Keratinocyte (primary cell): ENCODE measurements around the gene PTCD2. TPM values are rescaled to one million over a fixed set of nuclear protein-coding genes. Genes with fewer than 3 reads are reported as not detected.

Source experiments
- DNase-seq: peaks from one replicate; pipeline ENCODE4 v3.0.0-alpha.2; 2011; ENCODE audit warnings: low read depth, missing footprints, low spot score
- FAIRE-seq: peaks from 2 replicates; lab custom pipeline; 2011; peaks lifted over from hg19 to GRCh38; lab: Jason Lieb, UNC
- H2AFZ ChIP-seq: 2 replicates; pipeline ENCODE4 v1.6.0; 2012; ENCODE audit warnings: low read length, control low read depth, inconsistent platforms; ENCODE audit not compliant: control insufficient read depth
- H3K27ac ChIP-seq: 2 replicates; pipeline ENCODE4 v1.5.1; 2011; ENCODE audit warnings: low read length; ENCODE audit not compliant: control insufficient read depth, insufficient read depth
- H3K27me3 ChIP-seq: 3 replicates; pipeline ENCODE4 v1.6.0; 2011; ENCODE audit warnings: low read length; ENCODE audit not compliant: control insufficient read depth, insufficient read depth; ENCODE audit errors: extremely low read depth
- H3K36me3 ChIP-seq, 2 experiments: 2 replicates in 1 of 2; 3 replicates in 1 of 2; pipeline ENCODE4 v1.5.1; 2011; ENCODE audit warnings: low read length in 2 of 2, mild to moderate bottlenecking in 1 of 2; ENCODE audit not compliant: control insufficient read depth in 2 of 2, insufficient read depth in 2 of 2; ENCODE audit errors: extremely low read depth in 1 of 2
- H3K4me1 ChIP-seq: 3 replicates; pipeline ENCODE4 v1.5.1; 2011; ENCODE audit warnings: low read length; ENCODE audit not compliant: control insufficient read depth, insufficient read depth; ENCODE audit errors: extremely low read depth
- H3K4me2 ChIP-seq: 3 replicates; pipeline ENCODE4 v1.6.0; 2011; ENCODE audit warnings: low read depth, low read length; ENCODE audit not compliant: control insufficient read depth, insufficient read depth; ENCODE audit errors: extremely low read depth
- H3K4me3 ChIP-seq, 3 experiments: fragments of 200-600 bp in 1 of 3; sonication (generic) in 1 of 3; 2 replicates in 2 of 3; 3 replicates in 1 of 3; pipeline ENCODE4 v1.5.1; 2011 to 2016; ENCODE audit warnings: low read length in 3 of 3, mild to moderate bottlenecking in 3 of 3, control low read depth in 2 of 3, inconsistent platforms in 1 of 3, low read depth in 1 of 3, mixed read lengths in 1 of 3, mixed run types in 1 of 3, moderate library complexity in 1 of 3; ENCODE audit not compliant: control insufficient read depth in 2 of 3, insufficient read depth in 2 of 3; ENCODE audit errors: extremely low read depth in 1 of 3
- H3K79me2 ChIP-seq: 2 replicates; pipeline ENCODE4 v1.6.0; 2012; ENCODE audit warnings: low read length; ENCODE audit not compliant: control insufficient read depth, insufficient read depth
- H3K9ac ChIP-seq: 3 replicates; pipeline ENCODE4 v1.6.0; 2011; ENCODE audit warnings: low read length; ENCODE audit not compliant: control insufficient read depth, insufficient read depth; ENCODE audit errors: extremely low read depth
- H3K9me1 ChIP-seq: 3 replicates; pipeline ENCODE4 v1.6.0; 2011; ENCODE audit warnings: low read length; ENCODE audit not compliant: control insufficient read depth, insufficient read depth; ENCODE audit errors: extremely low read depth
- H3K9me3 ChIP-seq: 2 replicates; pipeline ENCODE4 v1.5.1; 2012; ENCODE audit warnings: low read depth, low read length; ENCODE audit not compliant: control insufficient read depth
- H4K20me1 ChIP-seq: 3 replicates; pipeline ENCODE4 v1.6.0; 2011; ENCODE audit warnings: low read length; ENCODE audit not compliant: control insufficient read depth, insufficient read depth; ENCODE audit errors: extremely low read depth
- CTCF ChIP-seq, 3 experiments: IDR thresholded peaks in 1 of 3; conservative IDR thresholded peaks in 1 of 3; optimal IDR thresholded peaks in 1 of 3; 2 replicates in 2 of 3; 3 replicates in 1 of 3; pipeline versions ENCODE3 to v1.5.1; 2011; ENCODE audit warnings: low read length in 3 of 3, mild to moderate bottlenecking in 3 of 3, moderate library complexity in 2 of 3, control low read depth in 1 of 3, inconsistent platforms in 1 of 3; ENCODE audit not compliant: insufficient read depth in 2 of 3; ENCODE audit errors: extremely low read depth in 1 of 3
- EZH2 ChIP-seq: IDR thresholded peaks from one replicate; pipeline ENCODE4 v1.6.1; 2012; ENCODE audit warnings: inconsistent platforms, mild to moderate bottlenecking, low read length, moderate library complexity
- dilution Hi-C: fragments of 300-500 bp; cut with MboI; formaldehyde crosslinking; loops from one replicate; pipeline ENCODE4 v1.7.0; 2020; ENCODE audit warnings: low sequenced_read_pairs; ENCODE audit not compliant: extremely low pct_ligation_motif_present
- polyA plus RNA-seq, 5 experiments: library from polyadenylated mRNA; depleted of rRNA in 3 of 5; stranded (reverse) in 3 of 5; stranded (forward) in 1 of 5; unstranded in 1 of 5; fragments of >200 nt; gene quantifications; 1 replicate in 1 of 5; 2 replicates in 3 of 5; 3 replicates in 1 of 5; pipeline versions ENCODE4 v1.2.1 to v1.2.3, GENCODE V29; 2011 to 2012; ENCODE audit warnings: missing spikeins in 2 of 5, low read depth in 1 of 5, low replicate concordance in 1 of 5

Gene PTCD2
- polyA plus RNA-seq, 1 donor (not counting 4 experiments of a cell fraction or from before 2014, with no cell fraction given) = 13.1 TPM

GRCh38 chr5:72410688-72411295, 90.6 kb downstream of the PTCD2 start:
- no peak for TF ChIP-seq EZH2
- TF ChIP-seq CTCF (optimal IDR thresholded peaks at IDR 0.05 in 1 of 3, IDR thresholded peaks at IDR 0.05 in 1 of 3, conservative IDR thresholded peaks at IDR 0.05 in 1 of 3; ENCODE audit: extremely low read depth in 1 of 3, insufficient read depth in 2 of 3, low read length in 3 of 3) = no peak
- Histone ChIP-seq H3K27ac (no peak overlapping the region), H3K9ac (no peak overlapping the region), H3K4me3 (no peak overlapping the region), H3K79me2 (no peaks in the 10 kb centered on the region), H3K4me2 (no peak overlapping the region), H3K4me1 (peaks cover 4% of the 10 kb centered on the region), H2AFZ (no peak overlapping the region), H3K9me3 (no peaks in the 10 kb centered on the region), H3K9me1 (no peaks in the 10 kb centered on the region), H3K36me3 (no peaks in the 10 kb centered on the region), H4K20me1 (no peaks in the 10 kb centered on the region), H3K27me3 (no peaks in the 10 kb centered on the region)
- dilution Hi-C loops = no loop called here
- DNase-seq (no peak), FAIRE-seq (no peak)

GRCh38 chr5:72412283-72413055, 92.3 kb downstream of the PTCD2 start:
- no peak overlapping the region for H3K27ac ChIP-seq
- H3K79me2 ChIP-seq = no peaks in the 10 kb centered on the region
- no peaks in the 10 kb centered on the region for H3K9me3 ChIP-seq
- dilution Hi-C loops = no loop called here
- no peak overlapping the region for H3K4me2 ChIP-seq
- H3K36me3 ChIP-seq = no peaks in the 10 kb centered on the region
- H3K27me3 ChIP-seq = no peaks in the 10 kb centered on the region
- no peak overlapping the region for H3K9ac ChIP-seq
- H3K4me3 ChIP-seq = no peak overlapping the region
- no peak for TF ChIP-seq EZH2
- TF ChIP-seq CTCF (optimal IDR thresholded peaks at IDR 0.05 in 1 of 3, IDR thresholded peaks at IDR 0.05 in 1 of 3, conservative IDR thresholded peaks at IDR 0.05 in 1 of 3; ENCODE audit: extremely low read depth in 1 of 3, insufficient read depth in 2 of 3, low read length in 3 of 3) = no peak
- DNase-seq (no peak), FAIRE-seq (no peak)
- peaks cover 2% of the 10 kb centered on the region for H3K4me1 ChIP-seq
- no peaks in the 10 kb centered on the region for H4K20me1 ChIP-seq
- H2AFZ ChIP-seq = no peak overlapping the region
- H3K9me1 ChIP-seq = no peaks in the 10 kb centered on the region
